ENCODE data around the gene LRRC42. TPM values are rescaled to one million over a fixed set of nuclear protein-coding genes. Genes with fewer than 3 reads are reported as not detected.
"Not testable (repeated sequence)": the region's sequence is repeated elsewhere in the genome, so short reads cannot be mapped to it uniquely, and the experiment has no call there.

The LRRC42 gene
- total RNA-seq, 4 donors from 2014 or later, result 0.51 to 30.7 (median 25.1) TPM

DNA sequence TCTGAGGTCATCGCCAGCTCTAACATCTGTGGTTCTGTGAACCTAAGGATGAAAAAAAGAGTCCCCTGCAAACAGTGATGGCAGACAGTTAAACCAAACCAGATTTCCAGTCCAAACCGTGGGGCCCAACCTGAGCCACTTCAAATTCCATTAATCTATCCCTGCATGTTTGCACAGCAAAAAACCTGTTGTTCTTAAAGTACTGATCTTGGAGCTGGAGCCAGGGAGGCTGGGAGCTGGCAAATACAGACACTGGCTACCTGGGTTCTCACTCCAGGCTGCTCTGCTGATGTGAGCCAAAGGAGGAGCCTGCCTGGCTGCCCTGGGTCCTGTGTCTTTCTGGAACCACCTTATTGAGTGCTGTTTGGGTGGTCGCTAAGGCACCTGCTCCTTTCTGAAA is 55.4 kb downstream of the LRRC42 start:
- H3K4me1 ChIP-seq, result no peaks in the 10 kb centered on the region
- H3K27me3 ChIP-seq, result no peaks in the 10 kb centered on the region
- H3K4me3 ChIP-seq, result no peak overlapping the region
- H3K36me3 ChIP-seq, result no peaks in the 10 kb centered on the region
- no peaks in the 10 kb centered on the region for H3K9me3 ChIP-seq
- H3K27ac ChIP-seq, result no peak overlapping the region
- intact Hi-C loops (cut with DNase I; ENCODE audit: low total_unique reads), result no loop called here
- no peak for TF ChIP-seq POLR2A (IDR thresholded peaks at IDR 0.05)
- TF ChIP-seq, protein P1, sequence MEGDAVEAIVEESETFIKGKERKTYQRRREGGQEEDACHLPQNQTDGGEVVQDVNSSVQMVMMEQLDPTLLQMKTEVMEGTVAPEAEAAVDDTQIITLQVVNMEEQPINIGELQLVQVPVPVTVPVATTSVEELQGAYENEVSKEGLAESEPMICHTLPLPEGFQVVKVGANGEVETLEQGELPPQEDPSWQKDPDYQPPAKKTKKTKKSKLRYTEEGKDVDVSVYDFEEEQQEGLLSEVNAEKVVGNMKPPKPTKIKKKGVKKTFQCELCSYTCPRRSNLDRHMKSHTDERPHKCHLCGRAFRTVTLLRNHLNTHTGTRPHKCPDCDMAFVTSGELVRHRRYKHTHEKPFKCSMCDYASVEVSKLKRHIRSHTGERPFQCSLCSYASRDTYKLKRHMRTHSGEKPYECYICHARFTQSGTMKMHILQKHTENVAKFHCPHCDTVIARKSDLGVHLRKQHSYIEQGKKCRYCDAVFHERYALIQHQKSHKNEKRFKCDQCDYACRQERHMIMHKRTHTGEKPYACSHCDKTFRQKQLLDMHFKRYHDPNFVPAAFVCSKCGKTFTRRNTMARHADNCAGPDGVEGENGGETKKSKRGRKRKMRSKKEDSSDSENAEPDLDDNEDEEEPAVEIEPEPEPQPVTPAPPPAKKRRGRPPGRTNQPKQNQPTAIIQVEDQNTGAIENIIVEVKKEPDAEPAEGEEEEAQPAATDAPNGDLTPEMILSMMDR (IDR thresholded peaks at IDR 0.05), result no peak
- no peak for DNase-seq

DNA sequence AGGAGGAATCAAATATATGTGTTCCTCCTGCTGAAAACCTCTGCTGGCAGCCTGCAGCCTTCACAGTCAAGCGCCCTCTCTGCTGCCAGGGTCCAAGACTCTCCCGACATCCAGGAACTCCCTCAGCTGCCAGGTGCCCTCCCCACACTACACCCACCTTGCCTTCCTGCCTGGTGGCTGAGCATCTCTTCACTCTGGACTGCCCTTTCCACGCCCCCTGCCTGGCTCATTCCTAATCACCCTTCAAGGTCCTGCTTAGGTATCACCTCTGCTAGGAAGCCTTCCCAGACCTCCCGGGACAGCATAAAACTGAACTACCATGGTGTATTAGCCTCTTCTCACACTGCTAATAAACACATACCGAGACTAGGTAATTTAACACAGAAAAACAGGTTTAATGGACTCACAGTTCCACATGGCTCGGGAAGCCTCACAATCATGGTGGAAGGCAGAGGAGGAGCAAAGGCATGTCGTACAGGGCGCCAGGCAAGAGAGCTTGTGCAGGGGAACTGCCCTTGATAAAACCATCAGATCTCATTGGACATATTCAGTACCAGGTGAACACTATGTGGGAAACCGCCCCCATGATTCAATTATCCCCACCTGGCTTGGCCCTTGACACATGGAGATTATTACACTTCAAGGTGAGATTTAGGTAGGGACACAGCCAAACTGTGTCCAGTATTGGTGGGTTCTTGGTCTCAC is 56.5 kb downstream of the LRRC42 start:
- Histone ChIP-seq H3K27ac (no peak overlapping the region), H3K27me3 (no peaks in the 10 kb centered on the region), H3K9me3 (no peaks in the 10 kb centered on the region), H3K4me1 (no peaks in the 10 kb centered on the region), H3K4me3 (no peak overlapping the region), H3K36me3 (no peaks in the 10 kb centered on the region)
- TF ChIP-seq POLR2A (IDR thresholded peaks at IDR 0.05), result no peak
- TF ChIP-seq, protein P1 (IDR thresholded peaks at IDR 0.05), result no peak
- no peak for DNase-seq
- intact Hi-C loops (cut with DNase I; ENCODE audit: low total_unique reads), result no loop called here

DNA sequence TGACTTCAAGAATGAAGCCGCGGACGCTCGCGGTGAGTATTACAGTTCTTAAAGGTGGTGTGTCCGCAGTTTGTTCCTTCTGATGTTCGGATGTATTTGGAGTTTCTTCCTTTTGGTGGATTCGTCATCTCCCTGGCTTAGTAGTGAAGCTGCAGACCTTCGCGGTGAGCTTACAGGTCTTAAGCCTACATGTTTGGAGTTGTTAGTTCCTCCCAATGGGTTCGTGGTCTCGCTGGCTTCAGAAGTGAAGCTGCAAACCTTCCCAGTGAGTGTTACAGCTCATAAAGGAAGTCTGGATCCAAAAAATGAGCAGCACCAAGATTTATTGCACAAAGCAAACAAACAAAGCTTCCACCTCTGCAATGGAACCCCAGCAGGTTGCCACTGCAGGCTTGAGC is 57.1 kb downstream of the LRRC42 start:
- Histone ChIP-seq H3K4me3 (no peak overlapping the region), H3K27me3 (no peaks in the 10 kb centered on the region), H3K27ac (no peak overlapping the region), H3K4me1 (no peaks in the 10 kb centered on the region), H3K9me3 (no peaks in the 10 kb centered on the region), H3K36me3 (no peaks in the 10 kb centered on the region)
- no peak for TF ChIP-seq POLR2A (IDR thresholded peaks at IDR 0.05)
- TF ChIP-seq, protein P1 (IDR thresholded peaks at IDR 0.05), result no peak
- no peak for DNase-seq
- intact Hi-C loops (cut with DNase I; ENCODE audit: low total_unique reads), result no loop called here

DNA sequence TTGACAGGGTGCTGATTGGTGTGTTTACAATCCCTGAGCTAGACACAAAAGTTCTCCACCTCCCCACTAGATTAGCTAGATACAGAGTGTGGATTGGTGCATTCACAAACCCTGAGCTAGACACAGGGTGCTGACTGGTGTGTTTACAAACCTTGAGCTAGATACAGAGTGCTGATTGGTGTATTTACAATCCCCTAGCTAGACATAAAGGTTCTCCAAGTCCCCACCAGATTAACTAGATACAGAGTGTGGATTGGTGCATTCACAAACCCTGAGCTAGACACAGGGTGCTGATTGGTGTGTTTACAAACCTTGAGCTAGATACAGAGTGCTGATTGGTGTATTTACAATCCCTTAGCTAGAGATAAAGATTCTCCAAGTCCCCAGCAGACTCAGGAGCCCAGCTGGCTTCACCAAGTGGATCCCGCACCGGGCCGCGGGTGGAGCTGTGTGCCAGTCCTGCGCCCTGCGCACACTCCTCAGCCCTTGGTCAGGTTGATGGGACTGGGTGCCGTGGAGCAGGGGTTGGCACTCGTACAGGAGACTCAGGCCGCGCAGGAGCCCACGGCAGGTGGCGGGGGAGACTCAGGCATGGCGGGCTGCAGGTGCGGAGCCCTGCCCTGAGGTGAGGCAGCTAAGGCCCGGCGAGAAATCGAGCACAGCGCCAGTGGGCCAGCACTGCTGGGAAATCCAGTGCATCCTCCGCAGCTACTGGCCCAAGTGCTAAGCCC is 57.8 kb downstream of the LRRC42 start:
- H3K4me3 ChIP-seq; intact Hi-C loops (cut with DNase I; ENCODE audit: low total_unique reads); H3K9me3 ChIP-seq; H3K36me3 ChIP-seq; H3K4me1 ChIP-seq; H3K27me3 ChIP-seq; H3K27ac ChIP-seq; DNase-seq: not testable (repeated sequence)

GRCh38 chr1:54004481-54005049 is 58.4 kb downstream of the LRRC42 start:
- Histone ChIP-seq H3K9me3 (no peaks in the 10 kb centered on the region), H3K4me3 (no peak overlapping the region), H3K27ac (no peak overlapping the region), H3K27me3 (no peaks in the 10 kb centered on the region), H3K4me1 (no peaks in the 10 kb centered on the region), H3K36me3 (no peaks in the 10 kb centered on the region)
- TF ChIP-seq, protein P1 (IDR thresholded peaks at IDR 0.05), result no peak
- DNase-seq, result no peak
- intact Hi-C loops (cut with DNase I; ENCODE audit: low total_unique reads), result no loop called here
